ENCODE results near the gene THUMPD1.
"Not testable (repeated sequence)": the region's sequence is repeated elsewhere in the genome, so short reads cannot be mapped to it uniquely, and the experiment has no call there.

Gene THUMPD1

GRCh38 chr16:20701692-20702091, 39.9 kb downstream of the THUMPD1 start:
- in situ Hi-C loops (cut with MboI; ENCODE audit: low sequenced_read_pairs) = not testable (repeated sequence)

- in situ Hi-C loops (cut with MboI; ENCODE audit: low sequenced_read_pairs) = no loop called here
Measured at GRCh38 chr16:20696618-20697017, 45.0 kb downstream of the THUMPD1 start.

- in situ Hi-C loops (cut with MboI; ENCODE audit: low sequenced_read_pairs) = no loop called here
Measured at GRCh38 chr16:20695024-20695423, 46.6 kb downstream of the THUMPD1 start.

GRCh38 chr16:20694096-20694495, 47.5 kb downstream of the THUMPD1 start:
- in situ Hi-C loops (cut with MboI; ENCODE audit: low sequenced_read_pairs) = not testable (repeated sequence)

GRCh38 chr16:20689668-20690067, 52.0 kb downstream of the THUMPD1 start:
- in situ Hi-C loops (cut with MboI; ENCODE audit: low sequenced_read_pairs) = no loop called here

GRCh38 chr16:20683812-20684211, 57.8 kb downstream of the THUMPD1 start:
- in situ Hi-C loops (cut with MboI; ENCODE audit: low sequenced_read_pairs) = no loop called here
